ENCODE results near the gene ALOX15.
"Not testable (repeated sequence)": the region's sequence is repeated elsewhere in the genome, so short reads cannot be mapped to it uniquely, and the experiment has no call there.

Gene ALOX15

DNA sequence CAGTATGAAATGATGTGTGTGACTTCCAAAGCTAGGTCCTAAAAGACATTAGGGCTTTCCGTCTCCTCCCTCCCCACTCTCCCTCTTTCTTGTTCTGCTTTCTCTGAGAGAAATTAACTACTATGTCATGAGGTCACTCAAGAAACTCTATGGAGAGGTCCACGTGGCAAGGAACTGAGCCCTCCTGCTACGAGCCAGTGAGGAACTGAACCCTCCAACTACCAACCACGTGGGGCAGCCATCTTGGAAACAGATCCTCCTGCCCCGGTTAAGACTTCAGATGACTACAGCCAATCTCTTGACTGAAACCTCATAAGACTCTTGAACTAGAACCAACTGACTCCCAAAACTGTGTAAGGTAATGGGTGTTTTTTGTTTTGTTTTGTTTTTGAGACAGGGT lies 4.2 kb upstream of the ALOX15 start:
- DNase-seq: no peak

GRCh38 chr17:4643676-4644075 lies 2.2 kb upstream of the ALOX15 start:
- no peak for DNase-seq

DNA sequence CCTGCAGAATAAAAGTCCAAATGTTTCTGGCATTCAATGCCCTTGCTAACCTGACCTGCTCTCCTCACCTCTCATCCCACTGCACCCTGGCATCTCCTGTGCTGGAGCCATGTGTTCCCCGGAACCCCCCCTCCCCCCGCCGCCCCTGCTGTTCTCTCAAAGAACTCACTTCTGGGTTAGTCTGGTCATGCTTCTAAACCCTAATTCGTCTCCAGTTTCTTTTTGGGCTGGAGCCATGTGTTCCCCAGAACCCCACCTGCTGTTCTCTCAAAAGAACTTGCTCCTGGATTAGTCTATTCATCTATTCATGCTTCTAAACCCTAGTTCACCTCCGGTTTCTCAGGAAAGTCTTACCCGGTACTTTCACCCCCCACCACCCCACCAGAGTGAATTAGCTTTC lies 808 bp upstream of the ALOX15 start:
- DNase-seq: no peak

- not testable (repeated sequence) for DNase-seq
Observed at GRCh38 chr17:4640569-4641188, 799 bp downstream of the ALOX15 start.

DNA sequence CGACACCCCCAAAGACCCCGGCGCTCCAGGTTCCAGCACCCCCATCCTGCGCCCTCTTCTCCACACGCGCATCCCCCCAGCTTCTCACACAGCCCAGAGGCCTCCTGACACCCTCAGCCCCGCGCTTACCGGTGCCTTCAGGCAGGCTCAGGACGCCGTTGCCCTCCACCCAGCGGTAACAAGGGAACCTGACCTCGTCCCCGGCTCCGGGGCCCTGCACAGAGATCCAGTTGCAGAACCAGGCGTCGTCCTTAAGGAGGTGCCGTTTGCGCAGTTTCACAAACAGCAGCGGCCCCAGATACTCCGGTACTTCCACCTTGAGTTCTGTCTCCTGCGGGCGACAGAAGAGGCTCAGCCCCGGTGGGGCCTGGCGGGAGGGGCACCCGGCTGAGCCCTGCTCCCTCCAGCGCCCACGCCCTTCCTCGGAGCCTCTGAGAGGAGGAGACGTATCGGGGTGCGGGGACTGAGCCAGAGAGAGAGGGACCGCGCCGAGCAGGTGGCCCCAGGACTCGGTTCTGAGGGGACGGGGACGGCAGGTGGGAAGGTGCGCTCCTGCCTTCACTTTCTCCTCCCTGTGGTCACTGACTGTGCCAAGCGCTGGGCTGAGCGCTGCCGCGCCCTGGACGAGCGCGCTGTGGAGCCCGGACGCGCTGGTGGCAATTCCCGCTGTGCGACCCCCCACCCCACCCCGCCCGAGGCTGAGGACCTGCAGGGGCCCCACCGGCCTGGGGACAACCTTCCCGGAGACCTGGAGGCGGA lies 2.0 kb downstream of the ALOX15 start:
- not testable (repeated sequence) for DNase-seq

- DNase-seq: not testable (repeated sequence)
Observed at GRCh38 chr17:4638766-4639165, 2.7 kb downstream of the ALOX15 start.

- no peak for DNase-seq
Observed at GRCh38 chr17:4636474-4637100, 4.9 kb downstream of the ALOX15 start.

GRCh38 chr17:4635823-4636375 lies 5.6 kb downstream of the ALOX15 start:
- DNase-seq: no peak

- DNase-seq: no peak
Observed at GRCh38 chr17:4634976-4635375, 6.5 kb downstream of the ALOX15 start.

GRCh38 chr17:4633643-4634042 lies 7.8 kb downstream of the ALOX15 start:
- DNase-seq: no peak

DNA sequence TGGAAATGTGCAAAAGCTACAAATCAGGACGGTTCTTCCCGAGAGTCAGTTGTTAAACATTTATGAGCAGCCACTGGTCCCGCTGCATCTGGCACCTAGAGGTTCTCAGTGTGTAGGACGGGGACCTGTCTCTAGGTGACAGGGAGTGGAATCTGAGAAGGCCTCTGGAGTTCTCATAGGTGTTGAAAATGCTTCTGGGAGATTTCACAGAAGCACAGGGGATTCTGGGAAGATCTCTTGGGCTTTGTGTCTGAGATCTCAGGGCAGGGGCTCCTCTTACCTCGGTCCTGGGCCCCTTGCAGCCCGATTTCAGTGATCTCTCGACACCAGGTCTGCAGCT lies 8.9 kb downstream of the ALOX15 start:
- DNase-seq: no peak

GRCh38 chr17:4631836-4632580 lies 9.5 kb downstream of the ALOX15 start:
- DNase-seq: no peak

DNA sequence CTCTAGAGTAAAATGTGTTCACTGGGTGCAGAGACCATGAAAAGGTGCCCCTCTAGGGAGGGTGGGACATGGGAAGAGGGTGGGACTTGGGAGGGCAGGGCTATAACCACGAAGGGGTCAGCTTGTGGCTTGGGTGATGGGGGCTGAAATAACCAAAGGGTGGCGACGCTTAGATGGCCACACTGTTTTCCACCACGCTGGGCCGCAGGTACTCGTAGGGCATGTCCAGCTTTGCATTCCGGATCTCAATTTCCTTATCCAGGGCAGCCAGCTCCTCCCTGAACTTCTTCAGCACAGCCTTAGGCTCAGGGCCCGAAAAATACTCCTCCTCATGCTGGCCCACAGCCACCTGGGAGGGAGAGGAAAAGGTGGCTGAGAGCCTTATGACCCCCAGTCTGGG lies 10.0 kb downstream of the ALOX15 start:
- no peak for DNase-seq

GRCh38 chr17:4626734-4627256 lies 14.7 kb downstream of the ALOX15 start:
- DNase-seq: no peak

DNA sequence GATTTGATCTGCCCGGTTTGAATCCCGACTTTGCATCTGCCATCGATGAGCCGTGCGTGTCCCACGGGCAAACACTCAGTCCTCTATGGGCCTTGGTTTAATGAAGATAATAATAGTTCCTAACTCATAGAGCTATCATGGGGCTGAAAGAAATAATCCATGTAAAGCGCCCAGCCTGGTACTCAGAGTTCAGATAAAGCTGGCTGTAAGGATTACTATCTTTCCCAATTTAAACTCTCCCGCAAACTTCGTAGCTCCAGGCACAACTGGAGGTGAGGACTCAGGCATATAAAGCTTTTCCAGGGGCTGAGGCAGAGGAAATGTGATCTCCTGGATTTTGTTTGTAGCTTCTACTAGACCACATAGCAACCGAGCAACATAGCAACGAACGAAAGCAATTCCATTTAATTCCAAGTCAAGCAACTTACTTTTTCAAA lies 16.3 kb downstream of the ALOX15 start:
- DNase-seq: no peak

- not testable (repeated sequence) for DNase-seq
Observed at GRCh38 chr17:4624451-4624911, 17.0 kb downstream of the ALOX15 start.

- DNase-seq: no peak
Observed at GRCh38 chr17:4623249-4623648, 18.2 kb downstream of the ALOX15 start.

DNA sequence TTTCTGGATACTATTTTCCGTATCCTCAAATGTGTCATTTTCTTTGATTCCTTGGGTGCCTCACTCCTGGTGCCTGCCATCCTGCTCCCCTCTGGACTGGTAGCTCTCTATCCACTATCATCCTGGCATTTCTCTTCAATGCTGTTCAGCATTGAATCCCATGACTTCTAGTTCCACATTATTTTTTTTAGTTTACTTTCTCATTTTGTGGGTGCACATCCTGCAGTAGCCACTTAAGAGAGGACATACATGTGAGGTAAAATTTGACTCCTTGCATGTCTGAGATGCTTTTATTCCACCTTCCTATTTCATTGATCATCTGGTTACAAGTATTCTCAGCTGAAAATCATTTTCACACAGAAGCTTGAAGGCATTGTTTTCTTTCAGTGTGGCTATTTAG lies 19.1 kb downstream of the ALOX15 start:
- DNase-seq: no peak

DNA sequence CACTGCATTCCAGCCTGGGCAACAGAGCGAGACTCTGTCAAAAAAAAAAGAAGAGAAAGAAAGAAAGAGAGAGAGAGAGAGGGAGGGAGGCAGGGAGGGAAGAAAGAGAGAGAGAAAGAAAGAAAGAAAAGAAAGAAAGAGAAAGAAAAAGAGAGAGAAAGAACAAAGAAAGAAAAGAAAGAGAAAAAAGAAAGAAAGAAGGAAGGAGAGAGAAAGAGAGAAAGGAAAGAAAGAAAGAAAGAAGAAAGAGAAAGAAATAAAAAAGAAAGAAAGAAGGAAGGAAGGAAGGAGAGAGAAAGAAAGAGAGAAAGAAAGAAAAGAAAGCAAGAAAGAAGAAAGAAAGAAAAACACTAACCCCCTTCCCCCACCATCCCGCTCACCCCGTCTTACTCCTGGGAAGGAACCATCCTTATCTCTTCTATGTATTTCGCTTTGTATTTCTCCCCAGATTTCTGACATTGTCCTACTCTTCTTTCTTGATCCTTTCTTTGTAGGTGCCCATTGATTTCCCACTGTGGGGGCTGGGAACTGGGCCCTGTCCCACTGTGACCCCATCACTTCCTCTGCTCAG lies 20.9 kb downstream of the ALOX15 start:
- no peak for DNase-seq

DNA sequence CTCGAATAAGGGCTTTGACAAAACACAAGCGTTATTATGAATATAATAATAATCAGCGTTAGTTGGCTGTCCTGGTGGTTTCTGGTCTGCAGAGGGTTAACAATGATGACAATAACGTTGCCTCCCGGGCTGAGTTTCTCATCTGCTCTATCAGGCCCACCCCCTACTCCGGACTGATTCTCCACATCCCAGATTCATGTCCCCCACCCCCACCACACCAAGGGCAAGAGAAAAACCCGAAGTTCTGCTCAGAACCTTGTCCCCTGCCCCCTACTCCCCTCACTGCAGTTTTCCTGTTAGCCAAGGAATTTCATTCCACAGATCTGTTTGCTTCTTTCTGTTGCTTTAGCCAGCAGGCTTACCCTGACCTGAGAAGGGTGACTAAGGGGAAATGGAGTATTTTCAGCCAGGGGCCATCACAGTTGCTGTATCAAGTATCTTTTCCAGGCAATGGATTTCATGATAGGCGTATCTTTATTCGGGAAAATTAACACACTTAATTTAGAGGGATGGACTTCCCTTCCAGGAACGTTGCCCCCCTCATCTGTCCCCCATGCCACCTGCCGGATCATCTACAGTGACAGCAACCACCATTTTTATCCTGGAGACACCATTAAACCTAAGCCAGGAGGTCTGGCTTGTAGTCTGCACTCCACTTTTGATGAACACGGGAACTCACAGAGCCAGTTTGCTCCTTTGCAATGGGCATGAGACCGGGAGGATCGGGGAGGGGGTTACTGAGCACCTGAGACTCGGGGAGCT lies 23.7 kb downstream of the ALOX15 start:
- no peak for DNase-seq

- DNase-seq: no peak
Observed at GRCh38 chr17:4617090-4617489, 24.4 kb downstream of the ALOX15 start.

DNA sequence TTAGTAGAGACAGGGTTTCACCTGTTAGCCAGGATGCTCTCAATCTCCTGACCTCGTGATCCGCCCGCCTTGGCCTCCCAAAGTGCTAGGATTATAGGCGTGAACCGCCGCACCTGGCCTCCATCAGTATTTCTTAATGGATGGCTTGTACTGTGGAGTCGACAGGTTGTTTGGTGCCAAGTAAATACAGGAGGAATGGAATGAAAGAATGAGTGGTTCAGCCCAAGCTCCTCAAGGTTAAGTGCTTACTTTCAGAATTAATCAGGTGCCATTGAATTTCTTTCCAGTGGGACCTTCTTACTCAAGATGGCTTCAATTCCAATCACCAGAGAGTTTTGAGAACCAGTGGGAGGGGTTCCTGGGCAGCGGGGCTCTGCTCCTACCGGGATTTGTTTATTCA lies 25.0 kb downstream of the ALOX15 start:
- no peak for DNase-seq

All from GOT3 (cell line).